GM12872 (cell line): ENCODE data around the gene CCDC43.

Source experiments
- TF ChIP-seq, protein P1 (sequence below): IDR thresholded peaks from 3 replicates; pipeline ENCODE4 v1.5.1; 2011; ENCODE audit warnings: low read depth, mild to moderate bottlenecking, low read length, moderate library complexity; ENCODE audit not compliant: insufficient read depth

CCDC43 gene

DNA sequence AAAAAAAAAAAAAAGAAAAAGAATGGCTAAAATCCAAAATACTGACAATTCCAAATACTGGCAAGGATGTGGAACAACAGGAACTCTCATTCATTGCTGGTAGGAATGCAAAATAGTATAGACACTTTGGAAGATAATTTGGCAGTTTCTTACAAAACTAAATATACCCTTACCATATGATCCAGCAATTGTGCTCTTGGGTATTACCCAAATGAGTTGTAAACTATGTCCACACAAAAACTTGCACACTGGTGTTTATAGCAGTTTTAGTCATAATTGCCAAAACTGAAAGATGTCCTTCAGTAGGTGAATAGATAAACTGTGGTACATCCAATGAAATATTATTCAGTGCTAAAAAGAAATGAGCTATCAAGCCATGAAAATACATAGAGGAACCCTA lies 41.8 kb downstream of the CCDC43 start:
- TF ChIP-seq, protein P1, sequence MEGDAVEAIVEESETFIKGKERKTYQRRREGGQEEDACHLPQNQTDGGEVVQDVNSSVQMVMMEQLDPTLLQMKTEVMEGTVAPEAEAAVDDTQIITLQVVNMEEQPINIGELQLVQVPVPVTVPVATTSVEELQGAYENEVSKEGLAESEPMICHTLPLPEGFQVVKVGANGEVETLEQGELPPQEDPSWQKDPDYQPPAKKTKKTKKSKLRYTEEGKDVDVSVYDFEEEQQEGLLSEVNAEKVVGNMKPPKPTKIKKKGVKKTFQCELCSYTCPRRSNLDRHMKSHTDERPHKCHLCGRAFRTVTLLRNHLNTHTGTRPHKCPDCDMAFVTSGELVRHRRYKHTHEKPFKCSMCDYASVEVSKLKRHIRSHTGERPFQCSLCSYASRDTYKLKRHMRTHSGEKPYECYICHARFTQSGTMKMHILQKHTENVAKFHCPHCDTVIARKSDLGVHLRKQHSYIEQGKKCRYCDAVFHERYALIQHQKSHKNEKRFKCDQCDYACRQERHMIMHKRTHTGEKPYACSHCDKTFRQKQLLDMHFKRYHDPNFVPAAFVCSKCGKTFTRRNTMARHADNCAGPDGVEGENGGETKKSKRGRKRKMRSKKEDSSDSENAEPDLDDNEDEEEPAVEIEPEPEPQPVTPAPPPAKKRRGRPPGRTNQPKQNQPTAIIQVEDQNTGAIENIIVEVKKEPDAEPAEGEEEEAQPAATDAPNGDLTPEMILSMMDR = no peak

DNA sequence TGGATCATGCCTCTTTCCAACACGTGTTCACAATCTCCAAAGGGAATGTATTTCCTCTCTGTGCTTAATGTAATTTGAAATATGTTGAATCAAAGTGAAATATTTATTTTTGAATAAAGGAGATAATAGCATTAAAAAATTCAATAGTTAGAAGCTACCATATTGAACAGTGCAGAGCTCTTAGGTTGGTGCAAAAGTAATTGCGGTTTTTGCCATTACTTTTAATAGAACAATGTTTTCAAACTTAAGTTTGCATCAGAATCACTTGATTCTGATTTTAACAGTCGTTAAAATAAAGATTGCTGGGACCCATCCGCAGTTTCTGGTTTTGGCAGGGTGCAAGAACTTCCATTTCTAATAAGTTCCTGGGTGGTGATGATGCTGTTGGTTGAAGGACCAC lies 43.3 kb downstream of the CCDC43 start:
- TF ChIP-seq, protein P1 = no peak

- TF ChIP-seq, protein P1 = no peak
Observed at GRCh38 chr17:44645341-44645740, 44.2 kb downstream of the CCDC43 start.

GRCh38 chr17:44642834-44643233 lies 46.7 kb downstream of the CCDC43 start:
- TF ChIP-seq, protein P1 = no peak

- TF ChIP-seq, protein P1 = no peak
Observed at GRCh38 chr17:44637066-44637465, 52.5 kb downstream of the CCDC43 start.

GRCh38 chr17:44636562-44636961 lies 53.0 kb downstream of the CCDC43 start:
- TF ChIP-seq, protein P1 = peak; percentile 17; the same call in 1 of the 3 replicates

GRCh38 chr17:44633998-44634397 lies 55.6 kb downstream of the CCDC43 start:
- TF ChIP-seq, protein P1 = no peak

GRCh38 chr17:44630703-44631102 lies 58.9 kb downstream of the CCDC43 start:
- TF ChIP-seq, protein P1 = no peak
